ENCODE measurements around the gene PHACTR2. TPM values are rescaled to one million over a fixed set of nuclear protein-coding genes. Genes with fewer than 3 reads are reported as not detected.

PHACTR2 gene
- total and polyA plus RNA-seq, 7 donors: 4.2 to 51.9 (median 17.6) TPM

DNA sequence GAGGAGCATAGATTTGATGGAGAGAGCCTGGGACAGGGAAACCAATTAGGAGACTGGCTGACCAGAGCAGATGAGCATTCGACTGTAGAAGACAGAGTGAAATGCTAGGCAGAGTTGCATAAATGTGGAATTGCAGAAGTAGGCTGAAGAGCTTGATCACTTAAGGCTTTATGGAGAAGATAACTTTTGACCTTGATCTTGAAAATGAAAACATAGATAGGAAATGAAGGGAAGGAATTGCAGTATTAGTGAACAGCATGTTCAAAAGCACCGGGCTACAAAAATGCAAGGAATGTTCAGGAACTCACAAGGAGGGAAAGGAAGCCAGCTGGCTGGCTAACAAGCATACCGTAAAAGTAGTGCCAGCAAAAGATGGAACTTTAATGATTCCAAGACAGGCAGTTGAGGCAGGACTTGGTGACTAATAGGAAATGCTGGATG, 144.8 kb downstream of the PHACTR2 start:
- peak overlapping the region in 1 of 4 donors; percentile 57 for H3K27ac ChIP-seq
- H3K4me1 ChIP-seq: peaks cover 0 to 8% (median 0%) of the 10 kb centered on the region in 4 donors
- 74 to 75% methylated on average over 3 of the region's 3 CpGs for WGBS, 2 donors
- no peak overlapping the region for H3K4me3 ChIP-seq
- H3K27me3 ChIP-seq: no peaks in the 10 kb centered on the region
- no peak for DNase-seq
- H3K36me3 ChIP-seq: no peaks in the 10 kb centered on the region
- TF ChIP-seq POLR2A (IDR thresholded peaks at IDR 0.05) (no peak), CTCF (IDR thresholded peaks at IDR 0.05) (no peak), POLR2AphosphoS5 (IDR thresholded peaks at IDR 0.05) (no peak), EP300 (IDR thresholded peaks at IDR 0.05) (no peak)
- no peaks in the 10 kb centered on the region for H3K9me3 ChIP-seq
- intact Hi-C loops (cut with DNase I): no loop called here

DNA sequence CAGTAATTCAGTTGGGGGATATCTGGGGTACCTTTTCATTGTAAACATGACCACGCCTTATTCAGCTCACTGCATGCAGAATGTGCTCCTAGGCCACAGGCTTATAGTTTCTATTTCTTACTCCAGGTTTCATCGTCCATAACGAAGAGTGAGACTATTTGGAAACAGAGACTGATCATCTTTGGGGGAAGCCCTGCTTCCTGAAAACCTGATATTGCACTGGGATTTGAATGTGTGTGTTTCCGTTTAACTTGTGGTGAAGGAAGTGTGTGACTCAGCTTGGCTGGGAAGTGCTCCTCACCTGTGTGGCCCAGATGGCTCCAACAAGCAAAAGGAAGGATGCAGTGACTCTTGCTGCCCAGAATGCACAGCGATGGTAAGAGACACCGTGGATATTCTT, 145.8 kb downstream of the PHACTR2 start:
- H3K36me3 ChIP-seq: peaks cover 0 to 2% (median 0%) of the 10 kb centered on the region in 4 donors
- TF ChIP-seq EP300 (IDR thresholded peaks at IDR 0.05): no peak
- no peak for TF ChIP-seq POLR2A (IDR thresholded peaks at IDR 0.05)
- peak in 1 of 4 donors; percentile 51 for TF ChIP-seq POLR2AphosphoS5 (IDR thresholded peaks at IDR 0.05)
- TF ChIP-seq CTCF (IDR thresholded peaks at IDR 0.05): no peak
- no peaks in the 10 kb centered on the region for H3K9me3 ChIP-seq
- H3K27me3 ChIP-seq: no peaks in the 10 kb centered on the region
- peaks cover 0 to 8% (median 0%) of the 10 kb centered on the region in 4 donors for H3K4me1 ChIP-seq
- H3K27ac ChIP-seq: no peak overlapping the region
- DNase-seq: no peak
- WGBS, 2 donors: 82 to 88% methylated on average over 6 of the region's 6 CpGs
- no peak overlapping the region for H3K4me3 ChIP-seq
- intact Hi-C loops (cut with DNase I): no loop called here

- no peak for DNase-seq
- H3K9me3 ChIP-seq: no peaks in the 10 kb centered on the region
- H3K27ac ChIP-seq: no peak overlapping the region
- TF ChIP-seq POLR2AphosphoS5 (IDR thresholded peaks at IDR 0.05) (no peak), POLR2A (IDR thresholded peaks at IDR 0.05) (no peak), EP300 (IDR thresholded peaks at IDR 0.05) (no peak), CTCF (IDR thresholded peaks at IDR 0.05) (no peak)
- H3K4me1 ChIP-seq: no peaks in the 10 kb centered on the region
- peaks cover 0 to 2% (median 0%) of the 10 kb centered on the region in 4 donors for H3K36me3 ChIP-seq
- intact Hi-C loops (cut with DNase I): no loop called here
- H3K4me3 ChIP-seq: no peak overlapping the region
- H3K27me3 ChIP-seq: no peaks in the 10 kb centered on the region
These were observed 150.8 kb downstream of the PHACTR2 start for GRCh38 chr6:143828572-143828971.

- intact Hi-C loops (cut with DNase I): no loop called here
- no peaks in the 10 kb centered on the region for H3K36me3 ChIP-seq
- no peak for DNase-seq
- TF ChIP-seq CTCF (IDR thresholded peaks at IDR 0.05) (no peak), POLR2AphosphoS5 (IDR thresholded peaks at IDR 0.05) (no peak), POLR2A (IDR thresholded peaks at IDR 0.05) (no peak), EP300 (IDR thresholded peaks at IDR 0.05) (no peak)
- no peak overlapping the region for H3K4me3 ChIP-seq
- H3K4me1 ChIP-seq: no peaks in the 10 kb centered on the region
- H3K27me3 ChIP-seq: no peaks in the 10 kb centered on the region
- H3K9me3 ChIP-seq: no peaks in the 10 kb centered on the region
- no peak overlapping the region for H3K27ac ChIP-seq
- WGBS, 2 donors: 55 to 77% methylated on average over 2 of the region's 2 CpGs
These were observed 158.4 kb downstream of the PHACTR2 start for GRCh38 chr6:143836150-143836549.

DNA sequence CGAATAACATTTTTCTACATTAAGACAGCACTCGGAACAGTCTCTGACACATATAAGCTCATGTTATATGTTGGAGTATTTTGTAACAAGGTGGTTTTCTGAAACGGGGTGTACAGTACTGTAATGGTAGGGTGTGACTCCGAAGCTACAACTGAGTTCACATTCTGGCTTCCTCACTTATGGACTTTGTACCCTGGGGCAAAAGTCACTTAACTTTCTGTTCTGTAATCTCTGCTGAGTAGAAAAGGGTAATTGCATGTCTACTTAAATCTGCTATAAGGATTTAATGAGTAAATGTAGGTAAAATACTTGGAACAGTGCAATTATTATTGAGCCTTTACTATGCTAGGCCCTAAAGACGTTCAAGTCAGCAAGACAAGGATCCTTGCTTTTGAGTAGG, 160.6 kb downstream of the PHACTR2 start:
- 30 to 69% methylated on average over 5 of the region's 5 CpGs for WGBS, 2 donors
- Histone ChIP-seq H3K27me3 (no peaks in the 10 kb centered on the region), H3K9me3 (no peaks in the 10 kb centered on the region), H3K4me1 (peaks cover 0 to 6% (median 0%) of the 10 kb centered on the region in 4 donors), H3K27ac (no peak overlapping the region), H3K4me3 (no peak overlapping the region), H3K36me3 (no peaks in the 10 kb centered on the region)
- intact Hi-C loops (cut with DNase I): no loop called here
- TF ChIP-seq POLR2AphosphoS5 (IDR thresholded peaks at IDR 0.05) (no peak), EP300 (IDR thresholded peaks at IDR 0.05) (no peak)
- DNase-seq: no peak
